ENCODE data around the gene ERP27.

ERP27 gene

DNA sequence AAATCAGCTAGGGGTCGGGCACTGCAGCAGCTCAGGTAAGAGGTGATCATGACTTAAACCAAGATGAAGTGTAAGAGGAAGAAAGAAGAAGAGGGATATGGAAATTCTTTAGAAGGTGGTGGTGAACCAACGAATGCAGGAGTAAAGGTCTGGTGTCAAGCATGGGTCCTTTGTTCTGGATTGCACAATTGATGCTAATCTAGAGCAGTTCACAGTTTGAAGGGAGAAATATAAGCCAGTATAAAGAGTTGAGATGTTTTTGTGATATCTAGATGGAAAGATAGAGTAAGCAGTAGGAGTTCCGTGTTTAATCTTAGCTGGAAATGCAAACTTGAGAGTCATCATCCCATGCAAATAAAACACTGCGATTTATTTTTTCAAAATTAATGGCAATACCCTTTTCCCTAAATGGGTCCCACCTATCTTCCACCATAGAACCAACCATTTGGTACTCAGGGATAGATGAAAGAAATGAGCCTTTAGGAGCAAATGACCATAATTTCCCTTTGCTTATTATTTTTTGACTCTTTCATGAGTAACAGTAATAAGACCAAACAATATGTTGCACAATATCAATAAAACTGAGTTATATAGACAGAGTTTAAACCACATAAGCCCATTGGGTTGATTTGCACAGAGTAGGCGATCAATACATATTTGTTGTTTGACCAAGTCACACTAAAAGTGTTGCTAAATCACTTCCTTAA, 37.7 kb downstream of the ERP27 start:
- no peak for DNase-seq

DNA sequence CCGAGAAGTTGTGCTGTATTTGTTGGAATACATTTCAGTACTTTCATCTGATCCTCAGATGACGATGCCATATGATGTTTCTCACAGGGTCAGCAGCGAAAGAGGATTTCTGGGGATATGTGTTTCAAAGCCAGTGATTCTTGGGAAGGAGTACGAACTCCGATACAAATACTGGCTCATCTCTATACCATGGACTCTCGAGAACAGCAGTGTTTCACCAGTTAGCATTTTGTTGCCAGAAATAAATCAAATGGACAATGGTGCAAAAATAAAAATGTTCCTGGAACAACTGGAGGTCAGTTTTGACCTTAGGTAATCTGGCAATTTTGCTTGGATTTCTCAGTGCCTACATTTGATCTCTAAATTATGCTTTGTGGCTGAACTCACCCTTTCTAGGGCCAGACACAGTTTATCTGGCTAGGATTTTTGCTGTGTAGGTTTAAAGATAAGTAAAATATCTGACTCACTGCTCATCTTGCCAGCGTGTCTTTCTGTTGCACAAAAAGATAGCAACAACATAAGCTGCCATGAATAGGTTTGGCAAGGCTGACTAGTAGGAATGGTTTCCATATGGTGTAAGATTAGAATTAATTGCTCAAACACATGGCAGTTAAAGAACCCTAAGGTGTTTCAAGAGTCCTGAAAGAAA, 41.7 kb downstream of the ERP27 start:
- no peak for DNase-seq

DNA sequence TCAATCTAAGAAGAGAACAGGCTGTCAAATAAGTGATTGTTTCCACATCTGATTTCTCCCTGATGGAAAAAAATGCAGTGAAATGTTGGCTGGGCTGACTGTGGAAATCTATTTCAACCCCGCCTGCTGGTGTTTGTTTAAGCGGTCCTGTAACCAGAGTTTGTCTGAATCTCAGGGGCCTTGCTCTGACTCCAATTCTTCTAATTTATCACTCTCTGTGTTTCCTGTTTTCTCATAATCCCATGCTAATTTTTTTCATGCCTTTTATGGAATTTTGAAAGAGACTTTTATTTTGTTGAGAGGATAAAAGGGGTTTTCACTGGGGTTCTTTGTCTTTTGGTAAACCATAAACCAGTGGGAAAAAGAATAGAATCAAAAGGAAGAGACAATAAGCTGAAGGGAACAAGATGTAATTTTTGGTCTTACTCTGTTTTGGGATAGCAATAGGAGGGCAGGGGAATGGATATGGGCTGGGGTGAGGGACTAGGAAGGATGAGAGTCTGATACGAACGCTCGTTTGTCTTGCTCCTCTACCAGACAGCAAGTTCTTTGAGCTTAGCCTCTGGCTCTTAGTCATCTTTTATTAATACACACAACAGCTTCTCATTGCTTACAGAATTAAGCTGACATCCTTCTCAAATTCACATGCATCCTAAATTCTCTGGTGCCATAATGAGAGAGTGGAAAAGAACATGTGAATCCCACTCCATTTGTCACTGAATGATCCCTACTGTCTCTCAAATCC, 44.7 kb downstream of the ERP27 start:
- DNase-seq, result no peak

DNA sequence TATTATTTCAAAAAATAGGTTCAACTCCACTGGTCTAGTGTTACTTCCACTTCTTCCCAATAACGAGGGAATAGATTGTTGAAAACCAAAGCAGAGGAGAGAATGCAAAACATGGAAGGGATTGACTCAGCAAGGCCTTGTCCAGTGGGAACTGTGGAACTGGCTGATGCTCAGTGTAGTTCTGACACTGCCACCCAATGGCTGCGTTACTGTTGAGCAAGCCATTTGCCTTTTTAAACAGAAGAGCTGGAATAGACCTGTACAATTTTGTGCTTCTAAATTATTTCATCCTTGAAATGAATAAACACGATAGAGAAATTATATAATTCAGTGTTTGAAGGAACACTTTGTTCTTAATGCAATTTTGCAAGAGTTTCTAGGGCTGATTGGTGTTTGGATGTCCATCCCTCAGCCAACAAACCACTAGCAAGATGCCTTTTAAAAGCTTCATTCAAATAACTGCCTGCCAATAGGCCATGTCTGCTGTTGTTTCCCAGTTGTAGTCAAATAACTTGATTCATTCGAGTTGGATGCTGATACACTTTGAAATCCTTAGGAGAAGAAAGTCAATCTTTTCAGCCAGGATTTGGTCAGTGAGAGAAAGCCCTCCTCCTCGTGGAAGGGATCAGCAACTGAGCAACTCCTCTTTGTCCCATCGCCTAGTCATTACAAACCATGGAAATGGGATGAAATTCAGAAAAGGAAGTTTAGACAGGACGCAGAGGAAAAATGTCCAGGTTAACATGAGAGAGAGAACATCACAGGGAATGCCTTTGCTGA, 45.4 kb downstream of the ERP27 start:
- no peak for DNase-seq

DNA sequence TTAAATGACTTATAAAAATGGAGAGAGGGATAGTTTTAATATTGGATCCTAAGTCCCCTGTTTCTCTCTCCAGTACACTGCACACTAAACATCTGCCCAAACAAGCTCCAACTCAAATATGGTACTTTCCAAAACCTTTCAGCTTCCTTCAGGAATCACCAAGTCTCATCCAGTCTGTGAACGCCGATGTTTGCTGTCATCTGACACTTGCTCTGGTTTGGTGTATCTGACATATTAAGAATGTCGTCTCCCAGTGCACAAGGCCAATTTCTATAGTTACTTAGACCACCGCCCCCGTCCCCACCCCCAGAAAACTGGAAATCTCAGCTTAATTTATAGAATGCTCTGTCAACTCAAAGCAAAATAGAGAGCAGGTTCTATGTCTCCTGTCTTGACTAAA, 47.6 kb downstream of the ERP27 start:
- DNase-seq, result no peak

DNA sequence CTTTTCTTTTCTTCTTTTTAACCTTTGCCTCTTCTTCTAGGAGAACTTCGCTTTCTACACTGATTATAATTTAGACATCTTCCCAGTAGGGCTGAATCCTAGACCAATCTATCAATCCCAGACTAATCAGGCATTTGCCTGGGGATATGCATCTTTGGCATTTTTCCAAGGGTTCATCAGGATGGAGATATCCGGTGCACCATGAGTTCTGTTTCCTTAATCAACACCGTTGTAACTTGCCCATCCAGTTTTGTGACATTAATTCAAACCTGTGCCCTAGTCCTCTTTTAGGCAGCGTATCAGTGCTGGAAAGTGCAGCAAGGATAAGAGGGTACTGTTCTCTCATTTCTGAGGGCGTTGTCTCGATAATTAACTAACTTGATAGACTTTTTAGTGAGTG, 52.1 kb downstream of the ERP27 start:
- no peak for DNase-seq

DNA sequence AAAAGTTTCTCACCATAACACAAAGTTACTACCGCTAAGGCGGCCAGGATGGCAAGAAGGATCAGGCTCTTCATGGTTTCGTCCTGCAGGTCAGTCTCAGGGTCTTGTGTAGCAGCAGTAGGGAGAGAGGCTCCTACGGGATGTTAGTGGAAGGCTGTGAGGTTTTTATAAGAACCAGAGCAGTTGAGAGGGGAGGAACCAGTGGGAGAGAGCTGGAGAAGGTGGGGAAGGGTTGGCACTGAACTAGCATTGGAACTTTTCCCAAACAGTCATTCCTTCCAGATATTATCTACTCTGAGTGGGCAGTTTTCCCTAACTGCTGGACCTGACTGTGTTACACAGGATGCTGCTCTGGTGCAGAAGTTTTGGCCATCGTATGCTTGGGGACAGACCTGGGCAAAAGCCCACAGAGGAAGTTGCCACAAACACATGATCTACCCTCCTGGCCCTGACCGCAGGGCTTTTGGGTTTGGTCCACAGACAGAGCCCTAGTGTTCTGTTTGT, 52.6 kb downstream of the ERP27 start, which contains the start of gene MGP:
Gene MGP, minus strand, starts transcription at position 137 of the 504 bp plus-strand sequence. Its CDS starts 63 bp downstream, at position 74.
- DNase-seq, result no peak

DNA sequence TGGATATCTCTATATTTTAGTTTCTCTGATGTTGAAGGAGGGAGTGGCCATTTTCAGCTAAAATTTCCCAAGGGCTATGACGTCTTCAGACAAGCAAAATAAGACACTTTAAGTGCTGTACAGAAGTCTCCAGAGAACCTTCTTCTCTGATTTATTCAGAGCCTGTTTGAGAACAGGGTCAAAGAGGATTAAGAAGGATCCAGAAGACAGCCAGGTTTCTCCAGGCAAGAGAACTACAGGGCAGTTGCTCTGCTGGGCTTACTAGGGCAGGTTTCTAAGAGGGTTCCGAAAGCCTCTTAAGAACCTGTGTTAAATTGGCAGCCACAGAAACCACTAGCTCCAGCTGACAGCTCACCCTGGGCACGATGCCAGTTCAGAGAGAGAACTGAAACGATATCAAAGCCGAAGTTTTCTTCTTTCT, 53.9 kb downstream of the ERP27 start:
- peak; percentile 67 to 76 for DNase-seq

DNA sequence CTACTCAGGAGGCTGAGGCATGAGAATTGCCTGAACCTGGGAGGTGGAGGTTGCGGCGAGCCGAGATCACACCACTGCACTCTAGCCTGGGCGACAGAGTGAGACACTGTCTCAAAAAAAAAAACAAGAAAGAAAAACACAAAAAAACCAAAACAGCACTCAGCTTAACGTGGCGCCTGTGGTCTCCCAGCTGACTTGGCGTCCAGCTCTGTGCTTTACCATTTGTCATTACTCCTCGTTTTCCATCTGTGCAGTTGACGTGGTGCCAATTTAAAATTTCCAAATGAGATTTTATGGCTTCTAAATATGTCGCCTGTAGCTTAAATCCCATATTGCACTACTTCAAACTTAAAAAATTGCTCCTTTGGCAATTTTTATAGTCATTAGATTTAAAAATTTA, 54.7 kb downstream of the ERP27 start:
- DNase-seq, result no peak

DNA sequence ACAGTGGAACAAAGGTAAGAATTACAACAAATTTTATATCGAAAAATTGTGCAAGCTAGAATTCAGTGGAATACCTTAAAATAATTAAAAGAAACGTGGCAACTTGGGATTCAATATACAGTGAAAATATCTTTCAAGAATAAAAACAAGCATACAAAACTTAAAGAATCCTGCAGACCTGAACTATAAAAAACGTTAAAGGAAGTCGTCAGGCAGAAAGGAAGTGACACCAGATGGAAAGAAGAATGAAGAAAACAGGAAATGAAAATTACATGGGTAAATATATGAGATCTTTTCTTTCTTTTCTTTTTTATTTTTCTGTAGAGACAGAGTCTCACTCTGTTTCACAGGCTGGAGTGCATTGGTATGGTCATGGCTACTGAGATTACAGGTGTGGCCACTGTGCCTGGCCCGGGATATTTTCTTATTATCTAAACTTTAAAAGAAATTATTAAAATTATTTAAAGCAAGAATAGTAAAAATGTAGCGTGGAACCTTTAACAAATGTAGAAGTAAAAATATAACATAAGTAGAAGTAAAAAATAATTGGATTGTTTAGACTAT, 57.4 kb downstream of the ERP27 start:
- DNase-seq, result no peak

DNA sequence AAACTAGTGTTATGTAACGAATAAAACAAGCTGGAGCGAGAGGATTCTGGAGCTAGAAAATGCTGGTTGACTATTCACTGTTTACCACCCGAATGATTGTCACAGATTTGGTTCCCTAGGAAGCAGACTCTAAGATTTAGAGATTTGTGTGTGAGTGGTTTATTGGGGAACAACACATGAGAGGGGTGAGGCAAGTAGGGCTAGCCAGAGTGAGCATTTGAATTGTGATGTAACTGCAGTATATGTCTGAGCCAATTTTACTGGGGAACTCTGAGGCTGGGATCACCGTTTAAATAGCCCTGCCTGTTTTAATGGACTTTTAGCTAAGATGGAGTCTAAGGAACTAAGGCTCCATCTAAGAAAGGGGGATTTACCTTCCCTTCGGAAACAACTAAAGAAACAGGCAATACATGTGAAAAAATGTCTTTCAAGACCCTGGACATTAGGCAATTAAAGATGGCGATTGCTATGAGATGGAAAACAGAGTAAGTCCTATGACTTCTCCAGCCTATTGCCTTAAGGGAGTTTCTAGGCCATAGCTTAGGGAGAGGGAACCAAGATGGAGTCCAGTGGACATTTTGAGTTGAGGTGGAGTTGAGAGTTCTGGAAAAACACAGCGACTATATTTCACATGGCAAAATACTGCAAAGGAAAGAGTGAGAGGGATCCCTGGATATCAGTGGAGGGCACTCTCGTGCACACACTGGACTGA, 59.0 kb downstream of the ERP27 start:
- DNase-seq, result no peak

DNA sequence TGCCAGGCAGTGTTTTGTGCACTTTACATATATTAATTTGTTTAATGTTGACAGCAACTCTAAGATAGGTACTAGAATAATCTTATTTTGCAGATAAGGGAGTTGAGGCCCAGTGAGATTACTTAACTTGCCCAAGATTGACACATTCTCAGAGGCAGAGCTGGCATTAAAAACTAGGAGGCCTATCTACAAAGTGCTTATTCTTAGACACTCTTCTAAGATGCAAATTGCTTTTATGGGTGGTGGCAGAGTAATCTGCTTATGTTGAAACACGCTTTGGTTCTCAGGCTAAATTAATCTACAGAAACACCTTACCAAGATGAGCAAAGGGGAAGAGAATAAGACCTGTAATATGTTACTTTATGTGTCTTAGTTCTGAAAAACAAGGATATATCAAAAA, 59.8 kb downstream of the ERP27 start:
- DNase-seq, result no peak

DNA sequence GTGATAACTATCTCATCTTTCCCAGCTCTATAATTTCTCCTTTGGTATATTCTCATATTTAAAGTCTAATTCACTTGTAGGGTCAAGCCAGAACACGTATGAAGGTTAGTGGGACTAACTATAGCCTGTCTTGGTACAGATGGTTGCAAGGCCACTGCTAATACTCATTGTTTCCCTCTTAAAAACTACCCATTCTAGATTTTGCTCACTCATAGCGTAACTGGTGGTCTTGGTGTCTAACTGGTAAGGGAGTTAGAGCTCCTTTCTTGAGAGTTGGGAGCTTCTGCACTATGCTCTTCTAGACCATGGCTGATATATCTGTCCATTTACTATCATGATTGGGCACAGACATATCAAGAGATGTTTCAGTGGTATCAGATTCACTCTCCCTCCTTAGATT, 61.5 kb downstream of the ERP27 start:
- no peak for DNase-seq

DNA sequence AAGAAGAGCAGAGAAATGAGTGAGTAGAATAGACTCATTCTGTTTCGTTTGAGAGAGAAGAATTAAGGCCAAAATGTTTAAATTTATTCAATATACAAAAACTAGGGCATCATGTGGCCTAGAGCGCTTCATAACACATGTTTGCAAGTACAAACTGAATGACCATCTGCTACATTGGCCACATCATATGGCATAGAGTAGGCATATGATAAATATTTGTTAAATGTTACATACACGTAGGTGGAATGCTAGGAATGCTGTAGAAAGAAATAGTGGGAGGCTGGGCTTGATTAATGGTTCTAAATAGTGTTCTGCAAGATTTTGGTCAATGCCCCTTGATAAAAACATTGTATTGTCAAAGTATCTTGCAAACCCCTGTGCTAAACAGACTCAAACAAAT, 63.5 kb downstream of the ERP27 start:
- no peak for DNase-seq

DNA sequence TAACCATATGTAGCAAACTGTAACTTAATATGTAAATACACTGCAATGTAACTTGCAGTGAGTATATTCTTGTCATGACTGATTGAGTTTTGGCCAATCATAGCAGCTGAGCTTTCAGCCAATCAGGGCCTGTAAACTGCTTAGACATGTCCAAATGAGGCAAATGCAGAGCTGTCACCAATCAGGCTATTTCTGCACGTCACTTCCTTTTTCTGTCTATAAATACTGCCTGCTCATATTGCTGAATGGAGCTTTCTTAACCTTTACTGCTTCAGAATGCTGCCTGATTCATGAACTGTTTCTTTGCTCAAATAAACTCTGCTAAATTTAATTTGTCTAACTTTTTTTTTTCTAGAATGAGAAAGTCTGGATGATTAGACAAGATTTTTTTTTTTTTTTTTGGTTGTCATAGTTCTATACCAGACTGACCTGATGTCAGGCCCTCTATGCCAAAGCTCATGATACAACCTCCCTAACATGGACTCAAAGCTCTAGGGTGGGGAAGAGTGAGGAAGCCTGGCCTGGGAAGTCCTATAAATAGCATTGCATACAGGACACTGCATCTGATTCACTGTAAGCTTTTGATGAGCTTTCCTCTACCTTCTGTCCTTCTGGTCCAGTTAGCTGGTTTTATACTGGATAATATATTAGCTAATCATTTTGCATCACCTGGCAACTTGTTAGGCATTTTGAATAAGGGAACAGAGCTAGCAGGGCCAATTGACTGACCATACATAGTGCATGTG, 64.7 kb downstream of the ERP27 start:
- no peak for DNase-seq

DNA sequence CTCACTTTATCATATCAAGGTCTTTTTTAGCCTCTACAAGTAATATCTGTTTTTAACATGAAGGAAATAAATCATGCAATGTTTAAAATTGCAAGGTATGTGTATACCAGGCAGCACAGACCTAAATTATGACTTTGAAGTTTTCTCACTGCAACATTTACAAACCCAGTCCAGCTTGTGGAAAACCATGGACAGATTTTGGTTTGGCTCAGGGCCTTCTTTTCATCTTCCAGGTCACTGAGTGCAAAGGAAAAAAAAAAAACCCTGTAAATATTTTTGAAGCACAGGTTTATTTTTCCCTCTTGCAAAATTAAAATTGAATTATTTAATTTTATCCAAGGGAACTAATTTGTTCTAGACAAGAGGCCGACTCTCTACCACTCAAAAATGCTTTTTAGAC, 66.5 kb downstream of the ERP27 start:
- DNase-seq, result no peak

DNA sequence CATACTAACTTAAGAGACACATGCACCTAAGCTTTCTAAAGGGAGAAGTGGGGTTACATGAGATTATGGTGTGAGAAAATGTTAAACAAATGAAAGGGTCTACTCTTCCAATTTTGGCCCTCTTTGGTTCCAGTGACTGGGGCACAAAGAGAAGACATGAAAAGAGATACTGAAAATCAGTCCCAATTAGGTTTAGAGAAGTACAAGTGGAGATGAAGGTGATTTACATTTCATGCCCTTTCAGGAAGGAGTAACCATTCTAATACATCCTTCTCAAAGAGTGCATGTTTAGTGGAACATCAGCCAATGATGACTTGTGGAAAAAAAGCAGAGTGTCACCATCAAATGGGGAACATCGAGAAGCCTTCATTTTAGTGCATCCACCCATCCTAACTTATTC, 67.1 kb downstream of the ERP27 start:
- no peak for DNase-seq

DNA sequence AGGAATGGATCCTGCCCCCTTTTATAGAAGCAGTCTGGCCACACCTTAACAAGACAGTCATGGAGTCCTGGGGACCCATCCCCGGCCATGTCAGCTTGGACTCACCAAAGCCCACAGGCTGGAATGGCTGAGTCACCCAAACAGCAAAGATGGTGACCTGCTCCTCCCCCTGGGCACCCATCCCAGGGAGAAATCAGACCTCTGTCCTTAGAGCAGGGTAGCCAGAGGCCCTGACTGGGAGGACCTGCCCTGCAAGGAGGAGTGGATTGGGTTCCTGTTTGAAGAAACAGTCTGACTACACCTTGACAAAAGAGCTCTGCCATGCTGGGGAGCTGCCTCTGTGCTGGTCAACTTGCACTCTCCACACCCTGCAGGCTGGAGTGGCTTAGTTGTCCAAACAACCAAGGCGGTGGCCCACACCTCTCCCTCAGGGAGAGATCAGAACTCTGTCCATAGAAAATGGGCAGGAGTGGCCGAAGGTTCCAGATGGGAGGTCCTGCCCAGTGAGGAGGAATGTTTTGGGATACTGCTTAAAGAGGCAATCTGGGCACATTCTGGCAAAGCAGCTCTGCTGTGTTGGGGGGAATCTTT, 69.3 kb downstream of the ERP27 start:
- no peak for DNase-seq
